Amniotic epithelial cell (primary cell): ENCODE measurements around the gene BCL7B.
"Not testable (repeated sequence)": the region's sequence is repeated elsewhere in the genome, so short reads cannot be mapped to it uniquely, and the experiment has no call there.

Experiments
- DNase-seq: peaks from one replicate; pipeline ENCODE4 v3.0.0-alpha.2; 2010; ENCODE audit warnings: low read depth

The BCL7B gene

GRCh38 chr7:73496626-73497025 is 60.9 kb downstream of the BCL7B start:
- DNase-seq = no peak

- DNase-seq = not testable (repeated sequence)
Measured at GRCh38 chr7:73495507-73495906, 62.0 kb downstream of the BCL7B start.

- no peak for DNase-seq
Measured at GRCh38 chr7:73489976-73490375, 67.5 kb downstream of the BCL7B start.

- DNase-seq = peak; percentile 69
Measured at GRCh38 chr7:73487486-73487885, 70.0 kb downstream of the BCL7B start.
